HEK293 (cell line): Measurements from ENCODE around the gene CADM4.
"Not testable (repeated sequence)": the region's sequence is repeated elsewhere in the genome, so short reads cannot be mapped to it uniquely, and the experiment has no call there.

Experiments
- CTCF ChIA-PET: fragments of 350-600 bp; formaldehyde crosslinking; extraction: SDS; loops from one replicate; lab custom pipeline; 2021; ENCODE audit warnings: antibody characterized with exemption; lab: Yijun Ruan, JAX
- POLR2A ChIA-PET: fragments of 300-600 bp; formaldehyde crosslinking; extraction: SDS; loops from one replicate; lab custom pipeline; 2020; ENCODE audit warnings: antibody characterized with exemption, inconsistent platforms; lab: Yijun Ruan, JAX
- H3K27ac ChIP-seq: fragments of 200-500 bp; sonication (Bioruptor generic); 2 replicates; pipeline ENCODE4 v1.5.1; 2014; ENCODE audit warnings: low read depth, low read length, control low read depth, inconsistent platforms; ENCODE audit errors: extremely low read depth
- H3K36me3 ChIP-seq, 2 experiments: fragments of 200-500 bp in 1 of 2; sonication (Bioruptor generic) in 1 of 2; 1 replicate in 1 of 2; 2 replicates in 1 of 2; pipeline ENCODE4 v1.5.1; 2014 to 2017; ENCODE audit warnings: inconsistent platforms in 2 of 2, low read length in 2 of 2; ENCODE audit not compliant: control insufficient read depth in 2 of 2, insufficient read depth in 1 of 2
- H3K4me1 ChIP-seq: fragments of 200-500 bp; sonication (Bioruptor generic); 2 replicates; pipeline ENCODE4 v1.5.1; 2014; ENCODE audit warnings: mild to moderate bottlenecking, low read length, inconsistent platforms; ENCODE audit not compliant: control insufficient read depth, insufficient read depth
- H3K4me3 ChIP-seq: 2 replicates; pipeline ENCODE4 v1.5.1; 2011; ENCODE audit warnings: low read depth, mild to moderate bottlenecking, control low read depth, low read length, moderate library complexity
- H3K9me3 ChIP-seq: fragments of 200-500 bp; sonication (Bioruptor generic); 2 replicates; pipeline ENCODE4 v1.5.1; 2014; ENCODE audit warnings: low read depth, low read length, inconsistent platforms; ENCODE audit not compliant: control insufficient read depth, insufficient read depth
- KLF16 ChIP-seq: fragments of 450-650 bp; formaldehyde crosslinking; IDR thresholded peaks from 2 replicates; pipeline ENCODE4 v1.5.1; 2017; ENCODE audit warnings: missing biosample characterization, missing genetic modification characterization
- PRDM1 ChIP-seq: fragments of 450-650 bp; formaldehyde crosslinking; IDR thresholded peaks from 2 replicates; pipeline ENCODE4; 2016; ENCODE audit warnings: missing biosample characterization, missing genetic modification characterization
- SCRT2 ChIP-seq: fragments of 450-650 bp; formaldehyde crosslinking; IDR thresholded peaks from 2 replicates; pipeline ENCODE4 v1.5.1; 2016; ENCODE audit warnings: missing biosample characterization, missing genetic modification characterization
- ZBTB20 ChIP-seq: fragments of 450-650 bp; formaldehyde crosslinking; IDR thresholded peaks from 2 replicates; pipeline ENCODE4 v1.5.1; 2016; ENCODE audit warnings: missing biosample characterization, missing genetic modification characterization
- ZNF121 ChIP-seq: fragments of 450-650 bp; formaldehyde crosslinking; IDR thresholded peaks from 2 replicates; pipeline ENCODE4 v1.5.1; 2016; ENCODE audit warnings: missing biosample characterization, missing genetic modification characterization
- ZNF292 ChIP-seq: fragments of 450-650 bp; formaldehyde crosslinking; IDR thresholded peaks from 2 replicates; pipeline ENCODE4 v1.5.1; 2016; ENCODE audit warnings: low read depth, missing biosample characterization, missing genetic modification characterization, borderline replicate concordance
- ZNF335 ChIP-seq: fragments of 450-650 bp; formaldehyde crosslinking; conservative IDR thresholded peaks from 2 replicates; pipeline ENCODE4 v1.5.1; 2016; ENCODE audit warnings: missing biosample characterization, missing genetic modification characterization
- ZNF366 ChIP-seq: fragments of 450-650 bp; formaldehyde crosslinking; conservative IDR thresholded peaks from 2 replicates; pipeline ENCODE4 v1.5.1; 2016; ENCODE audit warnings: missing biosample characterization, missing genetic modification characterization
- ZNF423 ChIP-seq: fragments of 450-650 bp; formaldehyde crosslinking; IDR thresholded peaks from 2 replicates; pipeline ENCODE4 v1.5.1; 2016; ENCODE audit warnings: missing biosample characterization, missing genetic modification characterization
- ZNF548 ChIP-seq: fragments of 450-650 bp; formaldehyde crosslinking; IDR thresholded peaks from 2 replicates; pipeline ENCODE4 v1.5.1; 2016; ENCODE audit warnings: missing biosample characterization, missing genetic modification characterization
- ZNF560 ChIP-seq: fragments of 450-650 bp; formaldehyde crosslinking; IDR thresholded peaks from 2 replicates; pipeline ENCODE4 v1.5.1; 2017; ENCODE audit warnings: missing biosample characterization, missing genetic modification characterization, borderline replicate concordance
- ZNF747 ChIP-seq: fragments of 450-650 bp; formaldehyde crosslinking; IDR thresholded peaks from 2 replicates; pipeline ENCODE4 v1.5.1; 2016; ENCODE audit warnings: missing biosample characterization, missing genetic modification characterization
- ZNF777 ChIP-seq: fragments of 450-650 bp; formaldehyde crosslinking; IDR thresholded peaks from 2 replicates; pipeline ENCODE4 v1.5.1; 2017; ENCODE audit warnings: missing biosample characterization, missing genetic modification characterization, borderline replicate concordance
- ZNF785 ChIP-seq: fragments of 450-650 bp; formaldehyde crosslinking; IDR thresholded peaks from 2 replicates; pipeline ENCODE4 v1.5.1; 2016; ENCODE audit warnings: missing biosample characterization, missing genetic modification characterization
- ZXDB ChIP-seq: fragments of 450-650 bp; formaldehyde crosslinking; IDR thresholded peaks from 2 replicates; pipeline ENCODE4 v1.5.1; 2016; ENCODE audit warnings: missing biosample characterization, missing genetic modification characterization
- TF ChIP-seq, protein P1 (sequence below): fragments of 450-650 bp; formaldehyde crosslinking; IDR thresholded peaks from 2 replicates; pipeline ENCODE4 v1.5.1; 2016; ENCODE audit warnings: missing biosample characterization, missing genetic modification characterization
- TF ChIP-seq, protein P2 (sequence below): fragments of 450-650 bp; formaldehyde crosslinking; IDR thresholded peaks from 2 replicates; pipeline ENCODE4 v1.5.1; 2016; ENCODE audit warnings: missing biosample characterization, missing genetic modification characterization
- TF ChIP-seq, protein P3 (sequence below): fragments of 450-650 bp; formaldehyde crosslinking; IDR thresholded peaks from 2 replicates; pipeline ENCODE4 v1.5.1; 2016; ENCODE audit warnings: missing biosample characterization, missing genetic modification characterization
- TF ChIP-seq, protein P4 (sequence below): fragments of 450-650 bp; formaldehyde crosslinking; IDR thresholded peaks from 2 replicates; pipeline ENCODE4 v1.5.1; 2016; ENCODE audit warnings: missing biosample characterization, missing genetic modification characterization
- TF ChIP-seq, protein P5 (sequence below): fragments of 450-650 bp; formaldehyde crosslinking; IDR thresholded peaks from 2 replicates; pipeline ENCODE4 v1.5.1; 2017; ENCODE audit warnings: missing biosample characterization, missing genetic modification characterization

Gene CADM4

DNA sequence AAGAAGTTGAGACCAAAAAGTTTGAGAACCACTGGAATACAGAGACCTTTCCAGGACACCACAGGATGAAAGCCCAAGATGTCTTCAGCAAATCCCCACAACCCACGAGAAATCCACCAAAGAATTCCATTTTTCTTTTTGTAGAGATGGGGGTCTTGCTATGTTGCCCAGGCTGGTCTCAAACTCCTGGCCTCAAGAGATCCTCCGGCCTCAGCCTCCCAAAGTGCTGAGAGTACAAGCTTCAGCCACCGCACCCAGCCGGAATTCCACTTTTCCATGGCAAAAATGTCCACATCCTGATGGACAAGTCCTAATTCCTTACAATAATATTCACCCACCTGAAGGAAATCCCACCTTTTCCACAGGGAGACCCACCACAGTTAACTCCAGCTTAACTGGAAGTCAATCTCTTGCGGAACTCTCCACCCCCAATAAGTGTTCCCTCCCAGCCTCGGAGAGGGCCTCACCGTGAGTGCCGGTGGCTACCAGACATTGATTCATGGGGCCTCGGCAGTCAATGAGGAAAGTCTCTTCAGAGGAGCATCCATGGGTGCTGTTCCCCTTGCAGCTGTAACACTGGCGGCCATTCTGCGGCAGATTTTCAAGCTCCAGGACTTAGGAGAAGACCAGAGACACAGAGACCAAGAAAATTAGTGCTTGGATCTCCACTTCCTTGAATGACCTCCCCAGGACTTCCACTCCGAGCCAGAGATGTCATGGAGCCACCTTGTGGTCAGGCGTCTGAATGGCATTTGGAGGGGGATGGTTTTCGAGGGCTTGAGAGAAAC is 12.3 kb upstream of the CADM4 start (continued):
- TF ChIP-seq ZNF292 (tag by site-specific recombination) (no peak), ZNF335 (tag by site-specific recombination) (peak; percentile 70), PRDM1 (tag by site-specific recombination) (0 out of 2 replicates have a peak, but pooled peaks have one; percentile 36), ZXDB (tag by site-specific recombination) (peak; percentile 27; the same call in 1 of the 2 replicates), ZNF777 (tag by site-specific recombination) (no peak), ZNF121 (tag by site-specific recombination) (peak; percentile 97), ZBTB20 (tag by site-specific recombination) (no peak), ZNF548 (tag by site-specific recombination) (no peak), ZNF366 (peak; percentile 30; the same call in 1 of the 2 replicates), ZNF560 (no peak), KLF16 (tag by site-specific recombination) (no peak), ZNF423 (no peak), ZNF747 (tag by site-specific recombination) (no peak), SCRT2 (tag by site-specific recombination) (no peak)
- TF ChIP-seq, protein P1, sequence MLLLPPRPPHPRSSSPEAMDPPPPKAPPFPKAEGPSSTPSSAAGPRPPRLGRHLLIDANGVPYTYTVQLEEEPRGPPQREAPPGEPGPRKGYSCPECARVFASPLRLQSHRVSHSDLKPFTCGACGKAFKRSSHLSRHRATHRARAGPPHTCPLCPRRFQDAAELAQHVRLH, result no peak
- TF ChIP-seq, protein P2, sequence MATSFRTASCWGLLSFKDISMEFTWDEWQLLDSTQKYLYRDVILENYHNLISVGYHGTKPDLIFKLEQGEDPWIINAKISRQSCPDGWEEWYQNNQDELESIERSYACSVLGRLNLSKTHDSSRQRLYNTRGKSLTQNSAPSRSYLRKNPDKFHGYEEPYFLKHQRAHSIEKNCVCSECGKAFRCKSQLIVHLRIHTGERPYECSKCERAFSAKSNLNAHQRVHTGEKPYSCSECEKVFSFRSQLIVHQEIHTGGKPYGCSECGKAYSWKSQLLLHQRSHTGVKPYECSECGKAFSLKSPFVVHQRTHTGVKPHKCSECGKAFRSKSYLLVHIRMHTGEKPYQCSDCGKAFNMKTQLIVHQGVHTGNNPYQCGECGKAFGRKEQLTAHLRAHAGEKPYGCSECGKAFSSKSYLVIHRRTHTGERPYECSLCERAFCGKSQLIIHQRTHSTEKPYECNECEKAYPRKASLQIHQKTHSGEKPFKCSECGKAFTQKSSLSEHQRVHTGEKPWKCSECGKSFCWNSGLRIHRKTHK (tag by site-specific recombination), result no peak
- TF ChIP-seq, protein P3, sequence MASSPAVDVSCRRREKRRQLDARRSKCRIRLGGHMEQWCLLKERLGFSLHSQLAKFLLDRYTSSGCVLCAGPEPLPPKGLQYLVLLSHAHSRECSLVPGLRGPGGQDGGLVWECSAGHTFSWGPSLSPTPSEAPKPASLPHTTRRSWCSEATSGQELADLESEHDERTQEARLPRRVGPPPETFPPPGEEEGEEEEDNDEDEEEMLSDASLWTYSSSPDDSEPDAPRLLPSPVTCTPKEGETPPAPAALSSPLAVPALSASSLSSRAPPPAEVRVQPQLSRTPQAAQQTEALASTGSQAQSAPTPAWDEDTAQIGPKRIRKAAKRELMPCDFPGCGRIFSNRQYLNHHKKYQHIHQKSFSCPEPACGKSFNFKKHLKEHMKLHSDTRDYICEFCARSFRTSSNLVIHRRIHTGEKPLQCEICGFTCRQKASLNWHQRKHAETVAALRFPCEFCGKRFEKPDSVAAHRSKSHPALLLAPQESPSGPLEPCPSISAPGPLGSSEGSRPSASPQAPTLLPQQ (tag by site-specific recombination), result 0 out of 2 replicates have a peak, but pooled peaks have one; percentile 38
- TF ChIP-seq, protein P4, sequence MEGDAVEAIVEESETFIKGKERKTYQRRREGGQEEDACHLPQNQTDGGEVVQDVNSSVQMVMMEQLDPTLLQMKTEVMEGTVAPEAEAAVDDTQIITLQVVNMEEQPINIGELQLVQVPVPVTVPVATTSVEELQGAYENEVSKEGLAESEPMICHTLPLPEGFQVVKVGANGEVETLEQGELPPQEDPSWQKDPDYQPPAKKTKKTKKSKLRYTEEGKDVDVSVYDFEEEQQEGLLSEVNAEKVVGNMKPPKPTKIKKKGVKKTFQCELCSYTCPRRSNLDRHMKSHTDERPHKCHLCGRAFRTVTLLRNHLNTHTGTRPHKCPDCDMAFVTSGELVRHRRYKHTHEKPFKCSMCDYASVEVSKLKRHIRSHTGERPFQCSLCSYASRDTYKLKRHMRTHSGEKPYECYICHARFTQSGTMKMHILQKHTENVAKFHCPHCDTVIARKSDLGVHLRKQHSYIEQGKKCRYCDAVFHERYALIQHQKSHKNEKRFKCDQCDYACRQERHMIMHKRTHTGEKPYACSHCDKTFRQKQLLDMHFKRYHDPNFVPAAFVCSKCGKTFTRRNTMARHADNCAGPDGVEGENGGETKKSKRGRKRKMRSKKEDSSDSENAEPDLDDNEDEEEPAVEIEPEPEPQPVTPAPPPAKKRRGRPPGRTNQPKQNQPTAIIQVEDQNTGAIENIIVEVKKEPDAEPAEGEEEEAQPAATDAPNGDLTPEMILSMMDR (tag by site-specific recombination), result peak; percentile 94
- TF ChIP-seq, protein P5, sequence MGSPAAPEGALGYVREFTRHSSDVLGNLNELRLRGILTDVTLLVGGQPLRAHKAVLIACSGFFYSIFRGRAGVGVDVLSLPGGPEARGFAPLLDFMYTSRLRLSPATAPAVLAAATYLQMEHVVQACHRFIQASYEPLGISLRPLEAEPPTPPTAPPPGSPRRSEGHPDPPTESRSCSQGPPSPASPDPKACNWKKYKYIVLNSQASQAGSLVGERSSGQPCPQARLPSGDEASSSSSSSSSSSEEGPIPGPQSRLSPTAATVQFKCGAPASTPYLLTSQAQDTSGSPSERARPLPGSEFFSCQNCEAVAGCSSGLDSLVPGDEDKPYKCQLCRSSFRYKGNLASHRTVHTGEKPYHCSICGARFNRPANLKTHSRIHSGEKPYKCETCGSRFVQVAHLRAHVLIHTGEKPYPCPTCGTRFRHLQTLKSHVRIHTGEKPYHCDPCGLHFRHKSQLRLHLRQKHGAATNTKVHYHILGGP (tag by site-specific recombination), result no peak
- TF ChIP-seq, all 188 proteins: peak for 29

DNA sequence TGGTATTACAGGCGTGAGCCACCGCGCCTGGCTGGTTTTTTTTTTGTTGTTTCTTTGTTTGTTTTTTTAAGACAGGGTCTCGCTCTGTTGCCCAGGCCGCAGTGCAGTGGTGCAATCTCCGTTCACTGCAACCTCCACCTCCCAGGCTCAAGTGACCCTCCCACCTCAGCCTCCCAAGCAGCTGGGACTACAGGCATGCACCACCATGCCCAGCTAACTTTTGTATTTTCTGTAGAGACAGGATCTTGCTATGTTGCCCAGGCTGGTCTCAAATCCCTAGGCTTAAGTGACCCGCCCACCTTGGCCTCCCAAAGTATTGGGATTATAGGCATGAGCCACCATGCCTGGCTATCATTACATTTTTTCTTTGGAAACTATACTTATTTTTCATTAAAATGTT is 10.6 kb upstream of the CADM4 start:
- peak; percentile 98 for TF ChIP-seq ZNF121 (tag by site-specific recombination)
- 0 out of 2 replicates have a peak, but pooled peaks have one; percentile 27 for TF ChIP-seq ZNF785
- POLR2A ChIA-PET, result interaction anchor here (1.9 kb wide), 1 partner anchor 9 kb away, joined by 6 read pairs; no protein-coding TSS in a partner anchor

More for the DNA sequence above, 10.6 kb upstream of the CADM4 start:
- H3K36me3 ChIP-seq, result peaks cover 25 to 53% of the 10 kb centered on the region in 2 experiments
- CTCF ChIA-PET, result interaction anchor here (0.5 to 4.6 kb wide), 7 partner anchors 12 to 247 kb away, joined by 3 to 52 read pairs (median 4); no protein-coding TSS in a partner anchor
- H3K9me3 ChIP-seq, H3K27ac ChIP-seq, H3K4me1 ChIP-seq, H3K4me3 ChIP-seq: not testable (repeated sequence)
